ENCODE data around the gene AKR1A1.
"Not testable (repeated sequence)": the region's sequence is repeated elsewhere in the genome, so short reads cannot be mapped to it uniquely, and the experiment has no call there.

Gene AKR1A1

DNA sequence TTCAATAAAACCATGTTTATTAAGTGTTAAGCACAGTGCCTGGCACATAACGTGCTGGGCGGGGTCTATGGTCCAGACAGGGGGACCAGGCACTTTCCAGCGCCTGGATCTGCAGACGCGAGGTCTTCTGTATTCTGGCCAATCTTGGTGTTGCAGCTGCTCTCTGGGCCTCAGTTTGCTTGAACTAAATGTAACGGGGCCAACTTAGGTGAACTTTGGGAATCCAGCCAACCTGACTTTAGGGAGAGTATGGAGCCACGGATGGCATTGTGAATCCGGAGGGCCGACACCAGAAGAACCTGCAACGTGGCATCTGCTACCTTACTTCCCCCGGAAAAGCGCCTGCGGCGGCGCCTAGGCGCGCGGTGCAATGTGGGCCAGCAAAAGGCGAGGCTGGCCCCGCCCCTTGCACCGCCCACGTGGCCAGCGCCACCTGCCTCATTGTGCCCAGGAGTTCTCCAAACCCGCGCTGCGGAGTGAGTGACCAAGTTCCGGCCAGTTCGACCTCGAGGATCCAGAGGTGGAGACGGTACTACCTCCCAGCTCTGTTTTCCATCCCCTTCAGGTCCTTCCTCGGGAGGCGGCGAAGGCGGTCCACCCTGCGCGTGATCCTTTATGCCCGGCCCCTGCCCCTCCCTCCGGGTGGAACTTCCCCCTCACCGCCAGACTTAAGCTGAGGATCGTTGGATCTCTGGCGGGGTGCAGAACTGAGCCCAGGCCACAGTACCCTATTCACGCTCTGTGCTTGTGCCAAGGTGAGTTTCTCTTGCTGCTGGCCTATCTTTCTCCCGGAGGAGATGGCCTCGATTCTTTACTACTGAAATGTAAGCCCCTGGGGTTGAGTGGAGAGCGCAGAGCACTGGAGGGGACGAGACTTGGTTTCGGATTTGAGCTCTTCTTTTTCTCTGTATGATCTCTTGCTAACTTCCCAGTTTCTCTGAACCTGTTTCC is at the start of gene AKR1A1:
Gene AKR1A1, plus strand, starts transcription at position 426 of the 951 bp plus-strand sequence. CDS start 10,969 bp downstream, outside the sequence.
- peak; percentile 76 to 80 for DNase-seq (ENCODE audit: low read depth in 1 of 2, low spot score in 1 of 2)

DNA sequence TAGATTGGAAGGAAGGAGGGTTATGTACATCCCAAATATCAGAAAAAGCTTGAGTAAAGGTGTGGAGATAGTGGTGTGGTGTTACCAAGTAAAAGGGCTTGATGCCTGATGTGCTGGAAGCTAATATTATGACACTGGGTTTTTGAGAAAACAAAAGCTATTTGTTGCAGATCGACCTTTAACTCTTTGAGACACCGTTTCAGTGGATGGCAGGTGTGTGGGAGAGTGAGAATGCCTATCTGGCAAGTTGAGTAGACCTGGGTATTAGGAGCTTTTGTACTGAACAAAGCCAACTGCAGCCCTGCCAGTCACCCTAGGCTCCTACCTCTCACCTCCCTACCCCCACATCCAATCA is 49.1 kb upstream of the AKR1A1 start:
- DNase-seq (ENCODE audit: low read depth in 1 of 2, low spot score in 1 of 2): no peak

DNA sequence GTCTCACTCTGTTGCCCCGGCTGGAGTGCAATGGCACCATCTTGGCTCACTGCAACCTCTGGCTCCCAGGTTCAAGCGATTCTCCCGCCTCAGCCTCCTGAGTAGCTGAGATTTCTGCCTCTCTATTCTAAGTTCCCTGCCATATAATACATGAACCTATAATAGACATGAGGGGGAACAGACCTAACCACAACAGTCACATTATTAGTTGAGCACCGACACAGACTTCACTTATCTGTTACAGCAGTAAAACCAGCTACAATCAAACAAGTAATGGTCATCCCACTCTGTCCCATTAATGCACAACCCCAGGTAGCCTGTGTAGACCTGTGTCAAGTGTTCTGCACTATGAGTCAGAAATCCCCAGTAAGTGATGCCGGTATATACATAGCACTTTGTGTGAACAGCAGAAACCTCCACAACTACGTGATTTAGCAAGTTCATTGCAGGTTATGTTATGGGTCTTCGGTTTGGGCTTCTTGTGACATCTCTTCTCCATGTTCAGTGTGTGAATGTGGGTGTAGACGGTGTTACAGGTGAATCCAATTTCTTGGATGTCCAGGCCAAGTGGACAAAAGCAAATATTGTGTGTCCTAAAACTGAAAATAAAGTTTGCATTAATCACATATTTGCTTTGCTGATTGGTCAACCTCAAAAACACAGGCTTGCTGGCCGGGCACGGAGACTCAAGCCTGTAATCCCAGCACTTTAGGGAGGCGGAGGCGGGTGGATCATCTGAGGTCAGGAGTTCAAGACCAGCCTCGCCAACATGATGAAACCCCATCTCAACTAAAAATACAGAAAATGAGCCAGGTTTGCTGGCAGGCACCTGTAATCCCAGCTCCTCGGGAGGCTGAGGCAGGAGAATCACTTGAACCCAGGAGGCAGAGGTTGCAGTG is 46.9 kb upstream of the AKR1A1 start:
- DNase-seq (ENCODE audit: low read depth in 1 of 2, low spot score in 1 of 2): no peak

DNA sequence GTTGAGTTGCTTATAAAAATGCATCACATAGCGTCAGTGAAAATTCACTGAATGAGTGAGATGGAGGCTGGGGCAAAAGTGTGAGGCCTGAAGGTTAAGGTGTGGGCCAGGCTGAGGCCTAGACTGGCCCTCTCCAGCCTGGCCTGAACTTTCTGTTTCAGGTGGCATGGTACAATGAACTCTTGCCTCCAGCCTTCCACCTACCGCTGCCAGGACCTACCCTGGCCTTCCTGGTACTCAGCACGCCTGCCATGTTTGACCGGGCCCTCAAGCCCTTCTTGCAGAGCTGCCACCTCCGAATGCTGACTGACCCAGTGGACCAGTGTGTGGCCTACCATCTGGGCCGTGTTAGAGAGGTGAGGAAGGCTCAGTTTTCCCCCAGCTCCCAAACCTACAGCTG is 43.4 kb upstream of the AKR1A1 start:
- DNase-seq (ENCODE audit: low read depth in 1 of 2, low spot score in 1 of 2): no peak

DNA sequence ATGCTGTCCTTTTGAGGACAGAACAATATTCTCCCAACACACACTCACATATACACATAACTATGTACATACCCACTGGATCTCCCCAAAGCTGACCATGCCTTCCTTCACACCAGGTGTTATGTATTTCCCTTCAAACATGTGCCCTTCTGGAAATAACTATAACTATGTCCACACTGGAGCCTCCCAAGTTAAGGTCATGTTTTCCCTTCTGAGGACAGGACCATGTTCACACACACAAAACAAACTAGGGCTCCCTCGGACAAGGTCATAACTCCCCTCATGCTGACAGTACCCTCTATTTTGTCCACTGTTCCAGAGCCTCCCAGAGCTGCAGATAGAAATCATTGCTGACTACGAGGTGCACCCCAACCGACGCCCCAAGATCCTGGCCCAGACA is 42.7 kb upstream of the AKR1A1 start:
- no peak for DNase-seq (ENCODE audit: low read depth in 1 of 2, low spot score in 1 of 2)

DNA sequence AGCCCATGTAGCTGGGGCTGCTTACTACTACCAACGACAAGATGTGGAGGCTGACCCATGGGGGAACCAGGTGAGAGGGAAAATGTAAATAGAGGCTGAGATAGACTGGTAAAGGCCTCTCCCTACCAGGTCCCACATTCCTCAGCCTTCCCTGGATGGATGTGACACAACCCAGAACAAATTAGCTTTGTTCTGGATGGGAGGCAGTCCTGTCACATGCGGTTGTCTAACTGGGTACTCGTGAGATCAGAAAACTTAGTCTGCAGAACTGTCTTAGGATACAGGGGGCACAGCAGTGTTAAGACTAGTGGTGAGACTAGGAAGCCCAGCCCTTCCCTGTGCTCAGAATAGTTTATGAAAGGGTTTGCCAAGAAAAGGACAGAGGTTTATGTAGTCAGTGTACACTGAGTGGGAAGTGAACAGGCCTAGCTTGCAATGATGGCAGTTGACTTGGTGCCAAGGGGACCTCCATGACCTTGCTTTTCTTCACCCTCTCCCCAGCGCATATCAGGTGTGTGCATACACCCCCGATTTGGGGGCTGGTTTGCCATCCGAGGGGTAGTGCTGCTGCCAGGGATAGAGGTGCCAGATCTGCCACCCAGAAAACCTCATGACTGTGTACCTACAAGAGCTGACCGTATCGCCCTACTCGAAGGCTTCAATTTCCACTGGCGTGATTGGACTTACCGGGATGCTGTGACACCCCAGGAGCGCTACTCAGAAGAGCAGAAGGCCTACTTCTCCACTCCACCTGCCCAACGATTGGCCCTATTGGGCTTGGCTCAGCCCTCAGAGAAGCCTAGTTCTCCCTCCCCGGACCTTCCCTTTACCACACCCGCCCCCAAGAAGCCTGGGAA is 42.1 kb upstream of the AKR1A1 start:
- DNase-seq (ENCODE audit: low read depth in 1 of 2, low spot score in 1 of 2): no peak

DNA sequence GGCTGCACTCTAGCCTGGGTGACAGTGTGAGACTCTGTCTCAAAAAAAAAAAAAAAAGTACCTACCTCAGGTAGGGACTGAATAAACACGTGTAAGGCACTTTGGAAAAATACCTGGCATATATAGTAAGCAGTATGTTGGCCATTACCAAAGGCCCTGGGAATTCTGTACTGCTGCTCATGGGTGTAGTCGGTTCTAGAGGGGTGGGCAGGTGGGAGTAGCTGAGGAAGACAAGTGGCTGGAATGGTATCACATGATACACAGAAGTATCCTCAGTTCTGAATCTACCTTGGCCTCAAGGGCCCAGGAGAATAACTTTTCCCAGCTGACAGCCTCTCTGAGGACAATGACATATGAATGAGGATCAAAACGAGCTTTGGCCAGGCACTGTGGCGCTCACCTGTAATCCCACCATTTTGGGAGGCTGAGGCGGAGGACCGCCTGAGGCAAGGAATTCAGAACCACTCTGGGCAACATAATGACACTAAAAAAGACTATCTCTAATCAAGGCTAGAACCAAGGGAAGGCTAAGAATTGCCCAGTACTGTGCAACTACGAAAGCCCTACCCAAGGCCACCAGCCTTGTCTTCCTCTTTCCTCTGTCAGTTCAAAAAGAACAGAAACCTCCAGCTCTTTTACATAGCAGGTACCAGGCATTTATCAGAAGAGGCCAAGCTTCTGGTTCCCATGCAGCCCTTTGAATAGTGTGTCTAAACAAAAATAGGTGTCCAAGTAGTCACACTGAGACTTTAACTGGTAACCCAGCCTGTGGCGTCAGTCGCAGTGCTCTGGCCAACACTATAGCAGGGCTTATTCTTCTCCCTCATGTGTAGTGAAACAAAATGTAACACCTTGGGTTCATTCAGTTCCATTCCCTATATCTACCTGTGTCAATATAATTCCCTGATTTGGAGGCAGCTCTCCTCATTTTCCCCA is 40.3 kb upstream of the AKR1A1 start:
- DNase-seq (ENCODE audit: low read depth in 1 of 2, low spot score in 1 of 2): no peak

DNA sequence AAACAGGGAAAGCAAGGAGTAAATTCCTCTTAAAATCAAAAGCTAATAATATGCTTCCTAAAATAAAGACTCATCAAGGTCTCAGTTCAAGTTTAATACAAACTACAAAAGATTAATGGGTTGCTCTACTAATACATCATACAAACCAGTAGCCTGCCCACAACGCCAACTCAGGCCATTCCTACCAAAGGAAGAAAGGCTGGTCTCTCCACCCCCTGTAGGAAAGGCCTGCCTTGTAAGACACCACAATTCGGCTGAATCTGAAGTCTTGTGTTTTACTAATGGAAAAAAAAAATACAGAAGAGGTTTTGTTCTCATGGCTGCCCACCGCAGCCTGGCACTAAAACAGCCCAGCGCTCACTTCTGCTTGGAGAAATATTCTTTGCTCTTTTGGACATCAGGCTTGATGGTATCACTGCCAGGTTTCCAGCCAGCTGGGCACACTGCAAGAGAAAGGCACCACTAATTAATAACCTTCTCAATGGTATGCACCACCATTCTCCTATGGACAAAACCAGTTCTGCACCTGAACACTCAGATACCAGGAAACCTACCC is 39.6 kb upstream of the AKR1A1 start:
- DNase-seq (ENCODE audit: low read depth in 1 of 2, low spot score in 1 of 2): no peak

DNA sequence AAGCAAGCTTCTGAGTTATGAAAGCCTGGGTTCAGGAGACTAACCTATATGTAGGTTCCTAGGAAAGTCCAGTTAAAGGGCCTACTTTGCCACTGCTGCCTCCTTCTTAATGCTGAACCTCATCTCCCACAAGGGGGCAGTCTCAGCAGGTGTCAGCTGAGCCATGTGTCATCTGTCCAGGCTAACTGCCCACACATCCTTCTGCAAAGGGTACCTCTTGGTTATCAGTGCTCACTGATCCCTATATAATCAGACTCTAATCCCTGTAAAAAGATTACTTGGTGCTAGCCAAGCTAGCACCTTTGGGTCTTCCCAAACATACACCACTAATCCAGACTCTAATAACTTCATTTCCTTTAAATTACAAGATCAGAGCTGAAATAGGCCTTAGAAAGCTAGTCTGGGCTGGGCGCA is 38.0 kb upstream of the AKR1A1 start:
- no peak for DNase-seq (ENCODE audit: low read depth in 1 of 2, low spot score in 1 of 2)

DNA sequence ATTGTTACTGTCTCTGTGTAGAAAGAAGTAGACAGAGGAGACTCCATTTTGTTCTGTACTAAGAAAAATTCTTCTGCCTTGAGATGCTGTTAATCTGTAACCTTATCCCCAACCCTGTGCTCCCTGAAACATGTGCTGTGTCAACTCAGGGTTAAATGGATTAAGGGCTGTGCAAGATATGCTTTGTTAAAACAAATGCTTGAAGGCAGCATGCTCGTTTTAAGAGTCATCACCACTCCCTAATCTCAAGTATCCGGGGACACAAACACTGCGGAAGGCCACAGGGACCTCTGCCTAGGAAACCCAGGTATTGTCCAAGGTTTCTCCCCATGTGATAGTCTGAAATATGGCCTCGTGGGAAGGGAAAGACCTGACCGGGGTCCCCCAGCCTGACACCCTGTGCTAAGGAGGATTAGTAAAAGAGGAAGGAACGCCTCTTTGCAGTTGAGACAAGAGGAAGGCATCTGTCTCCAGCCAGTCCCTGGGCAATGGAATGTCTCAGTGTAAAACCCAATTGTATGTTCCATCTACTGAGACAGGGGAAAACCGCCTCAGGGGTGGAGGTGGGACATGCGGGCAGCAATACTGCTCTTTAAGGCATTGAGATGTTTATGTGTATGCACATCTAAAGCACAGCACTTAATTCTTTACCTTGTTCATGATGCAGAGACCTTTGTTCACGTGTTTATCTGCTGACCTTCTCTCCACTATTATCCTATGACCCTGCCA is 36.9 kb upstream of the AKR1A1 start:
- DNase-seq (ENCODE audit: low read depth in 1 of 2, low spot score in 1 of 2): not testable (repeated sequence)

DNA sequence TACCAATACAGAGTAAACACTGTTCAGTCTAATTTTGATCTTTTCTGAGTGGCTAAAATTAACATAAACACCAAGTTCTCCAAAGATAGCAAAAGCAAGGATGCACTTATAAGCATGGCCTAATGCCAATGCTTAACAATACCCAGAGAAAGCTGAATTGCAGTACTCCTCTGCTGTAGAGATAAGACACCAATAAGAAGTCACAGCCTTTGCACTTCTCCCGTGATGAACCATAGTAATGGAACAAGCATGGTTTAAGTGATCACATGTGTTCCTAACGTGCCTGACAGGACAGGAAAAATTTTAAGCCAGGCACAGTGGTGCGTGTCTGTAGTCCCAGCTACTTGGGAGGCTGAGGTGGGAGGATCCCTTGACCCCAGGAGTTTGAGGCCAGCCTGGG is 34.6 kb upstream of the AKR1A1 start:
- no peak for DNase-seq (ENCODE audit: low read depth in 1 of 2, low spot score in 1 of 2)

DNA sequence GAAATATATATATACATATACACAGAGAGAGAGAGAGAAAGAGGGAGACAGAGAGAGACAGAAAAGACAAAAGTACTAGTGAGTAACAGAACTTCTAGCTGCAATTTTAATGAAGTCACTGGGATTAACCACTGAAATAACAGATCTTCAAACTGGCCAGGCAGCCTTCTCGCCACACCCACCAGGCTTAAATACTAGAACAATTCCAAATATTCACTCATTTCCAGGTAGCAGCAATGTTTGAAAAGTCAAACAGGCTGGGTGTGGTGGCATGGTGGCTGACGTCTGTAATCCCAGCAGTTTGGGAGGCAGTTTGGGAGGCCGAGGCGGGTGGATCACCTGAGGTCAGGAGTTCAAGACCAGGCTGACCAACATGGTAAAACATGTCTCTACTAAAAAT is 34.2 kb upstream of the AKR1A1 start:
- no peak for DNase-seq (ENCODE audit: low read depth in 1 of 2, low spot score in 1 of 2)

DNA sequence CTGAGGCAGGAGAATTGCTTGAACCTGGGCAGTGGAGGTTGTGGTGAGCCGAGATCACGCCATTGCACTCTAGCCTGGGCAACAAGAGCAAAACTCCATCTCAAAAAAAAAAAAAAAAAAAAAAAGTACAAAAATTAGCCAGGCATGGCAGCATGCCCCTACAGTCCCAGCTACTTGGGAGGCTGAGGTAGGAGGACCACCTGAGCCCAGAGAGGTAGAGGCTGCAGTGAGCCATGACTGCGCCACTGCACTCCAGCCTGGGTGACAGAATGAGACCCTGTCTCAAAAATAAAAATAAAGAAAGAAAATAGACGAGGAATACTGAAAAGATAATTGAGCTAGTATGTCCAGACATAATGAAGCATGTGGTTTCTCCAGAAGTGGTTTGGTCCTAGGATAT is 32.3 kb upstream of the AKR1A1 start:
- DNase-seq (ENCODE audit: low read depth in 1 of 2, low spot score in 1 of 2): not testable (repeated sequence)

DNA sequence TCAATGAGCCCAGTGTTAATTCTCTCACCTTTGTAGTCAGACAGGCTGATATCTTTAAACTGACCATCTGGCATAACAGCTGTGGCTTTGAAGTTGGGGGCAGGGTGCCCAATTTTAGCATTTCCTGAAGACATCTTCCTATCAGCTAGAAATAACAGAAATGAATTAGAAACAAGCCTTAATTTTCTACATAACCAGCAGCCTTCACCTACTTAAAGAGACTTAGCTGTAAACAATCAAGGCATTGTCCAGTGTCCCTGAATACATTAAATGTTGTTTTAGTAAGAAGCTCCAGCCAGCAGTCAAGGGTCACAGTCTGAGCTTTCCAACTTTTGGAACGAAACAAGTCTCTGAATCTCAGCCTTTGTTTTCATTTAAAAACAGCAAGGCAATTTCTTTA is 31.7 kb upstream of the AKR1A1 start:
- DNase-seq (ENCODE audit: low read depth in 1 of 2, low spot score in 1 of 2): no peak

DNA sequence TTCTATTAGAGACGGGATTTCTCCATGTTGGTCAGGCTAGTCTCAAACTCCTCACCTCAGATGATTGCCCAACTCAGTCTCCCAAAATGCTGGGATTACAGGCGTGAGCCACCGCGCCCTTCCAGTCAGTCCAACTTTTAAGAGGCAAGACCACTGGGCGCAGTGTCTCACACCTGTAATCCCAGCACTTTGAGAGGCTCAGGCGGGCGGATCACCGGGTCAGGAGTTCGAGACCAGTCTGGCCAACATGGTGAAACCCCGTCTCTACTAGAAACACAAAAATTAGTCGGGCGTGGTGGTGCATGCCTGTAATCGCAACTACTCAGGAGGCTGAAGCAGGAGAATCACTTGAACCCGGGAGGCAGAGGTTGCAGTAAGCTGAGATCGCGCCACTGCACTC is 30.9 kb upstream of the AKR1A1 start:
- DNase-seq (ENCODE audit: low read depth in 1 of 2, low spot score in 1 of 2): not testable (repeated sequence)

DNA sequence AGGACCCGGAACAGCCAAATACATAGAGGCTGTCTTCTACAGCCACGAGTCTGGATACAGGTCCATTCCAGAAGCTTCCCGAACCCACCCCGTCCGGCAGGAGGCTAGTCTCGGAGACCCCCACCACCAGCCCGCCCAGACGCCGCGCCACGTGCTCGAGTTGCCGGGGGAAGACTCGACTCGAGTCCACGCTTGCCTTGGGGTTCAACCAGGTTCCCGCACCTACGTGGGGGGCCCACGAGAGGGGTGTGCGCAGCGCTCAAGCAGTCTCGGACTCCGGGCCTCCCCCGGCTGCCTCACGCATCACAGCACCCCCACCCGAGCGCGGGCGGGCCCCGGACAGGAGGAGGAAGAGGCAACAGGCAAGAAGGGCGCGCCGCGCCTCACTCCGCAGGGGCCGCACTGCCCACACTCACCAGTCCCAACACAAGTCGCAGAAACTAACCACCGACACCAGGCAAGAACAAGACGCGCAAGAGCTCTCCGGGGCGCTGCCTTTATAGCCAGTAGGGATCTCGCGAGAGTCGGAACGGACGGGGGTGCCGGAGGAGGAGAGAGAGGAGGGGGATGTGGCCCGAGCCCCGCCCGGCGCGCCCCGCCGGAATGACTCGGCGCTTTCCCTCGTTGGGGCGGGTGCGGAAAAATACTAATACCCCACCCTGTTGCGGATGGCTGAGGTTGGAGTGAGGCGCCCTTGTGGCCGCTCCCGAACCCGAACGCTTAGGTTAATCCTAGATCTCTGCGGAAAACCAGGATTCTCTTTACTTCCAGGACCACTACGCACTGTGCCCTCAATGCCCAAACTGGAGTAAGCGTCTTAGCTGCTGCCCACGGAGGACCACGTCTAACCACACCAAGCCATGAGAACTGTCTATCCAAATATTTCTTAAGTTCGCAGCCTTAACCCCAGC is 29.0 kb upstream of the AKR1A1 start, which contains the start of gene PRDX1:
Gene PRDX1, minus strand, starts transcription at position 472 of the 911 bp plus-strand sequence. CDS start 2,841 bp downstream, outside the sequence.
- DNase-seq (ENCODE audit: low read depth in 1 of 2, low spot score in 1 of 2): peak; percentile 95 to 96

DNA sequence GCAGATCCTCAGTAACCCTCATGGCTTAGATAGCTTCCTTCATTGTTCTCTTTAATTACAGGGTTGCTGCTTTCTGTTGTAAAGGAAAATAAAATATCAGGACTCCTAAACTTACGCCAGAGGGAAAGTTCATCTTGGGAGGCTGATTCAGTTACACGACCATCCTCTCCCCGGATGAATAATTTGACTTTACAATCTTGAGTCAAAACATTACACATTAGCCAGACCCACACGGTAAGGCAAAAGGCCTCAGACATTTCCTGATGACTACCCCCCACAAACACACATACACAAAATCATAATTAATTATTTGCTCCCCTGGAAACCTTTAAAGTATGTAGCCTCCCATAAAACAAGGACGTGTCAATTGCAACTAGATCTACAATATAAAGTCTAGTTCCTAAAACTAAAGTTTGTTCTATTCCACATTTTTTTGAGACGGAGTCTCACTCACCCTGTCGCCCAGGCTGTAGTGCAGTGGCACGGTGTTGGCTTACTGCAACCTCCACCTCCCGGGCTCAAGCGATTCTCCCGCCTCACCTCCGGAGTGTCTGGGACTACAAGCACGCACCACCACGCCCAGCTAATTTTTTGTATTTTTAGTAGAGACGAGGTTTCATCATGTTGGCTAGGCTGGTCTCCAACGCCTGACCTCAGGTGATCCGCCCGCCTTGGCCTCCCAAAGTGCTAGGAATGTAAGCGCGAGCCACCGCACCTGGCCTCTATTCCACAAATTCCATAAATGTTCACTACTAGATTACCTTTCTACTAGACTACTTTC is 28.1 kb upstream of the AKR1A1 start:
- DNase-seq (ENCODE audit: low read depth in 1 of 2, low spot score in 1 of 2): no peak

Measured in activated T-helper 1 cell treated with anti-CD3 and anti-CD28 coated beads, Interleukin-2, amount 50 U/mL, for 16 hours (primary cell).